Body of pancreas (tissue), 4 donors: Measurements from ENCODE around the gene CENPS.

Experiments used
- POLR2A ChIP-seq, 3 donors: fragments of 450-650 bp; IDR thresholded peaks; one replicate each; pipeline ENCODE4 v1.6.1; 2016; ENCODE audit warnings: antibody characterized with exemption in 3 of 3, mild to moderate bottlenecking in 2 of 3
- TF ChIP-seq, protein P1 (sequence below), 7 experiments: fragments of 450-650 bp in 4 of 7; fragments of 200-600 bp in 3 of 7; sonication (generic) in 3 of 7; IDR thresholded peaks; one replicate each; pipeline ENCODE4 v1.5.1; 2016 to 2019; ENCODE audit warnings: antibody characterized with exemption in 7 of 7

GRCh38 chr1:10444248-10444647 is 14.0 kb downstream of the CENPS start:
- TF ChIP-seq, protein P1, sequence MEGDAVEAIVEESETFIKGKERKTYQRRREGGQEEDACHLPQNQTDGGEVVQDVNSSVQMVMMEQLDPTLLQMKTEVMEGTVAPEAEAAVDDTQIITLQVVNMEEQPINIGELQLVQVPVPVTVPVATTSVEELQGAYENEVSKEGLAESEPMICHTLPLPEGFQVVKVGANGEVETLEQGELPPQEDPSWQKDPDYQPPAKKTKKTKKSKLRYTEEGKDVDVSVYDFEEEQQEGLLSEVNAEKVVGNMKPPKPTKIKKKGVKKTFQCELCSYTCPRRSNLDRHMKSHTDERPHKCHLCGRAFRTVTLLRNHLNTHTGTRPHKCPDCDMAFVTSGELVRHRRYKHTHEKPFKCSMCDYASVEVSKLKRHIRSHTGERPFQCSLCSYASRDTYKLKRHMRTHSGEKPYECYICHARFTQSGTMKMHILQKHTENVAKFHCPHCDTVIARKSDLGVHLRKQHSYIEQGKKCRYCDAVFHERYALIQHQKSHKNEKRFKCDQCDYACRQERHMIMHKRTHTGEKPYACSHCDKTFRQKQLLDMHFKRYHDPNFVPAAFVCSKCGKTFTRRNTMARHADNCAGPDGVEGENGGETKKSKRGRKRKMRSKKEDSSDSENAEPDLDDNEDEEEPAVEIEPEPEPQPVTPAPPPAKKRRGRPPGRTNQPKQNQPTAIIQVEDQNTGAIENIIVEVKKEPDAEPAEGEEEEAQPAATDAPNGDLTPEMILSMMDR (IDR thresholded peaks at IDR 0.05): no peak
- TF ChIP-seq POLR2A (IDR thresholded peaks at IDR 0.05): no peak
